AG09309 (cell line): Measurements from ENCODE around the gene TAF1B.
"Not testable (repeated sequence)": the region's sequence is repeated elsewhere in the genome, so short reads cannot be mapped to it uniquely, and the experiment has no call there.

Experiments used
- DNase-seq: peaks from one replicate; pipeline ENCODE4 v3.0.0-alpha.2; 2010; ENCODE audit warnings: low read depth
- H3K4me3 ChIP-seq: 2 replicates; pipeline ENCODE4 v1.5.1; 2011; ENCODE audit warnings: mild to moderate bottlenecking, low read depth, low read length, moderate library complexity; ENCODE audit not compliant: control insufficient read depth
- TF ChIP-seq, protein P1 (sequence below): IDR thresholded peaks from 2 replicates; pipeline ENCODE4 v1.5.1; 2011; ENCODE audit warnings: mild to moderate bottlenecking, low read depth, low read length, inconsistent platforms; ENCODE audit not compliant: insufficient read depth, control insufficient read depth; ENCODE audit errors: missing control alignments

TAF1B gene

DNA sequence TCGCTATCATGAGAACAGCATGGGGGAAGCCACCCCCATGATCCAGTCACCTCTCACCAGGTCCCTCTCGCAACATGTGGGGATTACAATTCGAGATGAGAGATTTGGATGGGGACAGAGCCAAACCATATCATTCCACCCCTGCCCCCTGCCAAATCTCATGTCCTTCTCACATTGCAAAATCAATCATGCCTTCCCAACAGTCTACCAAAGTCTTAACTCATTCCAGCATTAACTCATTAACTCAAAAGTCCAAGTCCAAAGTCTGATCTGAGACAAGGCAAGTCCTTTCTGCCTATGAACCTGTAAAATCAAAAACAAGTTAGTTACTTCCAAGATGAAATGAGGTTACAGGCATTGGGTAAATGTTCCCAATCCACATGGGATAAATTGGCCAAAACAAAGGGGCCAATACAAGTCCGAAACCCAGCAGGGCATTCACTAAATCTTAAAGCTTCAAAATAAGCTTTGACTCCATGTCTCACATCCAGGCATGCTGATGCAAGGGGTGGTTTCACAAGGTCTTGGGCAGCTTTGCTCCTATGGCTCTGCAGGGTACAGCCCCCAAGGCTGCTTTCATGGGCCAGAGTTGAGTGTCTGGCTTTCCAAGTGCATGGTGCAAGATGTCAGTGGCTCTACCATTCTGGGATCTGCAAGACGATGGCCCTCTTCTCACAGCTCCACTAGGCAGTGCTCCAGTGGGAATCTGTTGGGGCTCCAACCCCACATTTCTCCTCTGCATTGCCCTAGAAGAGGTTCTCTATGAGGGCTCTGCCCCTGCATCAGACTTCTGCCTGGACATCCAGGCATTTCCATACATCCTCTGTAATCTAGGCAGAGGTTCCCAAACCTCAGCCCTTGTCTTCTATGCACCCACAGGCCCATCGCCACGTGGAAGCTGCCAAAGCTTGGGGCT lies 14.8 kb downstream of the TAF1B start:
- DNase-seq = no peak
- no peak overlapping the region for H3K4me3 ChIP-seq
- TF ChIP-seq, protein P1, sequence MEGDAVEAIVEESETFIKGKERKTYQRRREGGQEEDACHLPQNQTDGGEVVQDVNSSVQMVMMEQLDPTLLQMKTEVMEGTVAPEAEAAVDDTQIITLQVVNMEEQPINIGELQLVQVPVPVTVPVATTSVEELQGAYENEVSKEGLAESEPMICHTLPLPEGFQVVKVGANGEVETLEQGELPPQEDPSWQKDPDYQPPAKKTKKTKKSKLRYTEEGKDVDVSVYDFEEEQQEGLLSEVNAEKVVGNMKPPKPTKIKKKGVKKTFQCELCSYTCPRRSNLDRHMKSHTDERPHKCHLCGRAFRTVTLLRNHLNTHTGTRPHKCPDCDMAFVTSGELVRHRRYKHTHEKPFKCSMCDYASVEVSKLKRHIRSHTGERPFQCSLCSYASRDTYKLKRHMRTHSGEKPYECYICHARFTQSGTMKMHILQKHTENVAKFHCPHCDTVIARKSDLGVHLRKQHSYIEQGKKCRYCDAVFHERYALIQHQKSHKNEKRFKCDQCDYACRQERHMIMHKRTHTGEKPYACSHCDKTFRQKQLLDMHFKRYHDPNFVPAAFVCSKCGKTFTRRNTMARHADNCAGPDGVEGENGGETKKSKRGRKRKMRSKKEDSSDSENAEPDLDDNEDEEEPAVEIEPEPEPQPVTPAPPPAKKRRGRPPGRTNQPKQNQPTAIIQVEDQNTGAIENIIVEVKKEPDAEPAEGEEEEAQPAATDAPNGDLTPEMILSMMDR = no peak

DNA sequence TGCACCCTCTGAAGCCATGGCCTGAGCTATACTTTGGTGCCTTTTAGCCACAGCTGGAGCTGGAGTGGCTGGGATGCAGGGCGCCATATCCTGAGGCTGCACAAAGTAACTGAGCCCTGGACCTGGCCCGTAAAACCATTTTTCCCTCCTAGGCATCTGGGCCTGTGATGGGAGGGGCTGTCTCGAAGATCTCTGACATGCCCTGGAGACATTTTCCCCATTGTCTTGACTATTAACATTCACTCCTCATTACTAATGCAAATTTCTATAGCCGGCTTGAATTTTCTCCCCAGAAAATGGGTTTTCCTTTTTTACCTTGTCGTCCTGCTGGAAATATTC lies 15.4 kb downstream of the TAF1B start:
- TF ChIP-seq, protein P1 = no peak
- no peak for DNase-seq
- H3K4me3 ChIP-seq = no peak overlapping the region

DNA sequence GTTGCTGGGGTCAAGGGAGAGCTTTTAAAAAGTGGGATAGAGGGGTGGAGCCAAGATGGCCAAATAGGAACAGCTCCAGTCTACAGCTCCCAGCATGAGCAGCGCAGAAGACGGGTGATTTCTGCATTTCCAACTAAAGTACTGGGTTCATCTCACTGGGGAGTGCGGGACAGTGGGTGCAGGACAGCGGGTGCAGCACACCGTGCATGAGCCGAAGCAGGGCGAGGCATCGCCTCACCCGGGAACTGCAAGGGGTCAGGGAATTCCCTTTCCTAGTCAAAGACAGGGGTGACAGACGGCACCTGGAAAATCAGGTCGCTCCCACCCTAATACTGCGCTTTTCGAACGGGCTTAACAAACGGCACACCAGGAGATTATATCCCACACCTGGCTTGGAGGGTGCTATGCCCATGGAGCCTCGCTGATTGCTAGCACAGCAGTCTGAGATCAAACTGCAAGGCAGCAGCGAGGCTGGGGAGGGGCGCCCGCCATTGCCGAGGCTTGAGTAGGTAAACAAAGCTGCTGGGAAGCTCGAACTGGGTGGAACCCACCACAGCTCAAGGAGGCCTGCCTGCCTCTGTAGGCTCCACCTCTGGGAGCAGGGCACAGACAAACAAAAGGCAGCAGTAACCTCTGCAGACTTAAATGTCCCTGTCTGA lies 17.8 kb downstream of the TAF1B start:
- H3K4me3 ChIP-seq, DNase-seq: not testable (repeated sequence)

DNA sequence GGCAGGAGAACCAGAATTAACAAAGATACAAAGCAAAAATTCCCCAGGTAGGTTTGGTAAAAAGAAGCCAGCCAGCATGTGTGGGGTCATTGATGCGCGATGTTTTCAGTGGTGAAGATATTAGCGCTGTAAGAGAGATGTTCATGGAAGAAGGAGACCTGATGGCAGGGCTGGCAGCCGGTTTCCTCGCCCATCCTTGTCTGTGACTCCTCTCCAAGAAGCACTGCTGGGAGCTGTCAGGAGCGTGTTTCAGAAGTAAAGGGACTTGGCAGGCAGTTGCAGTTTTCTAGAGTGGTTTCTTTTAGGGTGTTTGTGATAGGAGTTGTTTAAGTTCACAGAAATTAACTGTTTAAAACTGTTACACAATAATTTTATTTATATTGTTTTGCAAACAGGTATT lies 24.6 kb downstream of the TAF1B start:
- no peak for DNase-seq
- no peak overlapping the region for H3K4me3 ChIP-seq
- TF ChIP-seq, protein P1 = no peak

DNA sequence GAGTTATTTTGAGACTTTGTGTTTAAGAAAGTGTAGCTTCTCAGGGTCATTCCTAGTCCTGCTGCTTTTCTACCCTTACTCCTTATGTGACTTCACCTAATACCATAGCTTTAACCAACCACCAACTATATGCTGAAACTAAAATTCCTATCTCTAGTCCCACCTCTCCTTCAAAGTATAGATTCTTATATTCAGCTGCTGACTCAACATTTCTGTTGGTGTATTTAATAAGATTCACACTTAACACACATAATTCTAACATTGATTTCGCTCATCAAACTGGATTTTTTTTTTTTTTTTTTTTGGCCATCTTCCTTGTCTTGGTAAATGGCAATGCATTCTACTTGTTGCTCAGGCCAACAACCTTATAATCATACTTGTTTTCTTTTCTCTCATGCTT lies 30.1 kb downstream of the TAF1B start:
- TF ChIP-seq, protein P1 = no peak
- no peak overlapping the region for H3K4me3 ChIP-seq
- DNase-seq = no peak

DNA sequence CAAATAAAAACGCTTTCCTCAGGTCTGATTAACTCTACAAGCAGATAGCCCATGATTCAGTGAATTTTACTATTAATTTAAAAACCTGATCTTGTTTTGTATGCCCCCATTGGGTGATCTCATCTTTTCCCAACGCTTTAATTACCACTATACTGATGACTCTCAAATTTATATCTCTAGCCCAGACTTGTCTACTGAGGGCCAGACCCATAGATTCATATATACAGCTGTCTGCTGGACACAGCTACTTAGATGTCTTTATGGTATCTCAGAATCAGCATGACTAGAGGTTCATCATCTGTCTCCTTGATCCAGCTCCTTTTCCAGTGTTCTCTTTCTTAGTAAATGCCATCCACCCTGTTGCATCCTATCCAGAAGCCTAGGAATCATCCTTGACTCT lies 33.8 kb downstream of the TAF1B start:
- TF ChIP-seq, protein P1 = no peak
- no peak for DNase-seq
- H3K4me3 ChIP-seq = no peak overlapping the region

DNA sequence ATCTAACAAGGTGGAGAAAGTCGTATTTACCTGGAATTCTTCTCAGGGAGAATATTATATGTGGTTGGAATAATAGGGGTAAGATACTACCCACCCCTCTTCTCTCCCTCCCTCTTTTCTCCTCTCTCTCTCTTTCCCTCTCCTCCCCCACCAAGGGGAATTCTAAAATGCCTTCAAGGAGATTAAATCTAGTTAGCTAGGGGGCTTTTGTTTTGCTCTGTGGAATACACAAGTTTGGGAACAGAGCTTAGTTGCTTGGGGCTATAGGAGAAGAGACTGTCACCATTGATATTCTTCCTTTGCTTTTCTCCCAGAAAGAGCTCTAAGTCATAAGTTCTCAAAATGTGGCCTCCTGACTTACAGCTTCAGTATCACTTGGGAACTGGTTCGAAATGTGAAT lies 34.5 kb downstream of the TAF1B start:
- H3K4me3 ChIP-seq = no peak overlapping the region
- no peak for DNase-seq
- TF ChIP-seq, protein P1 = no peak
